Transverse colon (tissue), 4 donors: ENCODE measurements around the gene CHP2.

Source experiments
- EP300 ChIP-seq: sonication (generic); formaldehyde crosslinking; IDR thresholded peaks from one replicate; pipeline ENCODE4 v1.6.1; 2017; ENCODE audit warnings: antibody characterized with exemption, low read depth
- POLR2A ChIP-seq: fragments of 450-650 bp; IDR thresholded peaks from one replicate; pipeline ENCODE4 v1.6.1; 2016; ENCODE audit warnings: antibody characterized with exemption, mild to moderate bottlenecking, moderate library complexity
- POLR2AphosphoS5 ChIP-seq, 3 donors: sonication (generic); formaldehyde crosslinking; IDR thresholded peaks; one replicate each; pipeline ENCODE4 v1.6.1; 2016; ENCODE audit warnings: antibody characterized with exemption in 3 of 3
- TF ChIP-seq, protein P1 (sequence below), 5 experiments: fragments of 200-600 bp in 3 of 5; fragments of 450-650 bp in 2 of 5; sonication (generic) in 3 of 5; IDR thresholded peaks; 1 replicate in 2 of 5; 2 replicates in 3 of 5; pipeline ENCODE4 v1.5.1; 2016 to 2017; ENCODE audit warnings: antibody characterized with exemption in 5 of 5, inconsistent platforms in 3 of 5, mild to moderate bottlenecking in 2 of 5, moderate library complexity in 1 of 5

DNA sequence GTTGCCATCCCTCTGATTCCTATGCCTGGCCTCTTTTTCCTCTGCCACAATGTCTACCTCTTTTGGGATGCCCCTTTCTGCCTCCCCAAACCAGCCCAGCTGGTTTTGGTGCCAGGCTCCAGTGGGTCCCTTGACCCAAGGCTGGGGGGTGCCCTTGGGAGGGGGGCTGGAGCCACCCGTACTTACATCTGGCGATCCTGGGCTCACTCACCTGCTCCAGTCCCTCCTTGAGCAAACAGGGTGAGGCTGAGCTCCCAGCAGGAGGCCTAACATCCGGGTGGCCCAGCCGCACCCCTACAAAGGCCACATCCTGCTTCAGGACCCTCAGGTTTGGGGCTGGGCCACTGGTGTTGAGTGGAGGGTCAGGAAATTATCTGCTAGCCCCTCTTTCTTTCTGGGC is 43.0 kb upstream of the CHP2 start:
- TF ChIP-seq, protein P1, sequence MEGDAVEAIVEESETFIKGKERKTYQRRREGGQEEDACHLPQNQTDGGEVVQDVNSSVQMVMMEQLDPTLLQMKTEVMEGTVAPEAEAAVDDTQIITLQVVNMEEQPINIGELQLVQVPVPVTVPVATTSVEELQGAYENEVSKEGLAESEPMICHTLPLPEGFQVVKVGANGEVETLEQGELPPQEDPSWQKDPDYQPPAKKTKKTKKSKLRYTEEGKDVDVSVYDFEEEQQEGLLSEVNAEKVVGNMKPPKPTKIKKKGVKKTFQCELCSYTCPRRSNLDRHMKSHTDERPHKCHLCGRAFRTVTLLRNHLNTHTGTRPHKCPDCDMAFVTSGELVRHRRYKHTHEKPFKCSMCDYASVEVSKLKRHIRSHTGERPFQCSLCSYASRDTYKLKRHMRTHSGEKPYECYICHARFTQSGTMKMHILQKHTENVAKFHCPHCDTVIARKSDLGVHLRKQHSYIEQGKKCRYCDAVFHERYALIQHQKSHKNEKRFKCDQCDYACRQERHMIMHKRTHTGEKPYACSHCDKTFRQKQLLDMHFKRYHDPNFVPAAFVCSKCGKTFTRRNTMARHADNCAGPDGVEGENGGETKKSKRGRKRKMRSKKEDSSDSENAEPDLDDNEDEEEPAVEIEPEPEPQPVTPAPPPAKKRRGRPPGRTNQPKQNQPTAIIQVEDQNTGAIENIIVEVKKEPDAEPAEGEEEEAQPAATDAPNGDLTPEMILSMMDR (IDR thresholded peaks at IDR 0.05), result no peak
- TF ChIP-seq EP300 (peak; percentile 8), POLR2AphosphoS5 (IDR thresholded peaks at IDR 0.05) (peak; percentile 34 to 75 (median 57)), POLR2A (peak; percentile 62)
